BLaER1 treated with 17β-estradiol and CSF1 and Interleukin-3, amounts not matched to agents 10 nM and 100 nM (cell line): ENCODE data around the gene ADIPOR2.

ENCODE experiments used
- H3K27ac ChIP-seq, 11 experiments: shearing (Covaris generic); formaldehyde crosslinking; 2 replicates each; pipeline ENCODE4 v1.8.1; 2022
- H3K27me3 ChIP-seq, 11 experiments: shearing (Covaris generic); formaldehyde crosslinking; 2 replicates each; pipeline ENCODE4 v1.8.1; 2022
- H3K36me3 ChIP-seq, 11 experiments: shearing (Covaris generic); formaldehyde crosslinking; 2 replicates each; pipeline ENCODE4 v1.8.1; 2022
- H3K4me1 ChIP-seq, 10 experiments: shearing (Covaris generic); formaldehyde crosslinking; 2 replicates each; pipeline ENCODE4 v1.8.1; 2022
- H3K4me2 ChIP-seq, 11 experiments: shearing (Covaris generic); formaldehyde crosslinking; 2 replicates each; pipeline ENCODE4 v1.8.1; 2022
- H3K4me3 ChIP-seq, 10 experiments: shearing (Covaris generic); formaldehyde crosslinking; 2 replicates each; pipeline ENCODE4 v1.8.1; 2022
- H3K9ac ChIP-seq, 11 experiments: shearing (Covaris generic); formaldehyde crosslinking; 2 replicates each; pipeline ENCODE4 v1.8.1; 2022
- H3K9me3 ChIP-seq, 11 experiments: shearing (Covaris generic); formaldehyde crosslinking; replicated peaks in 1 of 11; 2 replicates each; pipeline ENCODE4 v1.8.1; 2022
- H4K20me1 ChIP-seq, 11 experiments: shearing (Covaris generic); formaldehyde crosslinking; 2 replicates each; pipeline ENCODE4 v1.8.1; 2022
- Cebpa-rat ChIP-seq, 11 experiments: shearing (Covaris generic); IDR thresholded peaks; 2 replicates each; pipeline ENCODE4 v1.8.1; 2022

Gene ADIPOR2

GRCh38 chr12:1761857-1762256 lies 71.0 kb downstream of the ADIPOR2 start:
- no peak overlapping the region for H3K4me2 ChIP-seq
- peaks cover 4 to 99% (median 60%) of the 10 kb centered on the region in 11 experiments; a peak in 21 of 22 replicates for H4K20me1 ChIP-seq
- H3K27ac ChIP-seq, result no peak overlapping the region
- no peaks in the 10 kb centered on the region for H3K27me3 ChIP-seq
- no peak for TF ChIP-seq Cebpa-rat (IDR thresholded peaks at IDR 0.05)
- no peak overlapping the region for H3K9ac ChIP-seq
- H3K4me1 ChIP-seq, result peaks cover 0 to 11% (median 0%) of the 10 kb centered on the region in 10 experiments; a peak in 4 of 20 replicates
- H3K9me3 ChIP-seq, result peaks cover 0 to 10% (median 5%) of the 10 kb centered on the region in 11 experiments; a peak in 11 of 22 replicates
- peaks cover 46 to 100% (median 81%) of the 10 kb centered on the region in 11 experiments for H3K36me3 ChIP-seq
- no peak overlapping the region for H3K4me3 ChIP-seq

- no peak for TF ChIP-seq Cebpa-rat (IDR thresholded peaks at IDR 0.05)
- no peak overlapping the region for H3K27ac ChIP-seq
- peaks cover 0 to 8% (median 5%) of the 10 kb centered on the region in 11 experiments; a peak in 11 of 22 replicates for H3K9me3 ChIP-seq
- H3K27me3 ChIP-seq, result no peaks in the 10 kb centered on the region
- H4K20me1 ChIP-seq, result peaks cover 4 to 99% (median 71%) of the 10 kb centered on the region in 11 experiments; a peak in 21 of 22 replicates
- peaks cover 33 to 91% (median 75%) of the 10 kb centered on the region in 11 experiments for H3K36me3 ChIP-seq
- H3K4me1 ChIP-seq, result peaks cover 0 to 11% (median 0%) of the 10 kb centered on the region in 10 experiments; a peak in 4 of 20 replicates
- no peak overlapping the region for H3K4me2 ChIP-seq
- no peak overlapping the region for H3K4me3 ChIP-seq
- H3K9ac ChIP-seq, result no peak overlapping the region
These were observed 72.3 kb downstream of the ADIPOR2 start for GRCh38 chr12:1763153-1763552.

- H3K4me2 ChIP-seq, result no peak overlapping the region
- peaks cover 40 to 90% (median 72%) of the 10 kb centered on the region in 11 experiments for H3K36me3 ChIP-seq
- H3K4me3 ChIP-seq, result no peak overlapping the region
- peaks cover 4 to 100% (median 88%) of the 10 kb centered on the region in 11 experiments; a peak in 21 of 22 replicates for H4K20me1 ChIP-seq
- H3K4me1 ChIP-seq, result 0 out of 20 replicates have a peak, but pooled peaks cover 0 to 1% (median 0%) of the 10 kb centered on the region in 10 experiments
- H3K9ac ChIP-seq, result no peak overlapping the region
- H3K27me3 ChIP-seq, result no peaks in the 10 kb centered on the region
- no peak overlapping the region for H3K27ac ChIP-seq
- TF ChIP-seq Cebpa-rat (IDR thresholded peaks at IDR 0.05), result no peak
- no peaks in the 10 kb centered on the region for H3K9me3 ChIP-seq
These were observed 75.2 kb downstream of the ADIPOR2 start for GRCh38 chr12:1766110-1766509.

GRCh38 chr12:1767407-1768090 lies 76.7 kb downstream of the ADIPOR2 start:
- TF ChIP-seq Cebpa-rat (IDR thresholded peaks at IDR 0.05), result no peak
- Histone ChIP-seq H3K9me3 (no peaks in the 10 kb centered on the region), H3K4me1 (no peaks in the 10 kb centered on the region), H4K20me1 (peaks cover 4 to 100% (median 82%) of the 10 kb centered on the region in 11 experiments; a peak in 20 of 22 replicates), H3K4me2 (no peak overlapping the region), H3K36me3 (peaks cover 33 to 93% (median 74%) of the 10 kb centered on the region in 11 experiments), H3K27ac (no peak overlapping the region), H3K27me3 (no peaks in the 10 kb centered on the region), H3K9ac (no peak overlapping the region), H3K4me3 (no peak overlapping the region)

GRCh38 chr12:1768615-1769014 lies 77.7 kb downstream of the ADIPOR2 start:
- Histone ChIP-seq H3K4me1 (peaks cover 0 to under 1% (median 0%) of the 10 kb centered on the region in 10 experiments; a peak in 1 of 20 replicates), H3K36me3 (peaks cover 40 to 93% (median 76%) of the 10 kb centered on the region in 11 experiments), H3K9ac (no peak overlapping the region), H3K27ac (no peak overlapping the region), H3K27me3 (no peaks in the 10 kb centered on the region), H3K9me3 (no peaks in the 10 kb centered on the region), H4K20me1 (peaks cover 4 to 100% (median 73%) of the 10 kb centered on the region in 11 experiments; a peak in 20 of 22 replicates), H3K4me3 (no peak overlapping the region), H3K4me2 (no peak overlapping the region)
- TF ChIP-seq Cebpa-rat (IDR thresholded peaks at IDR 0.05), result no peak

GRCh38 chr12:1769809-1770494 lies 79.1 kb downstream of the ADIPOR2 start:
- no peak overlapping the region for H3K4me3 ChIP-seq
- H3K9me3 ChIP-seq, result no peaks in the 10 kb centered on the region
- no peak overlapping the region for H3K4me2 ChIP-seq
- TF ChIP-seq Cebpa-rat (IDR thresholded peaks at IDR 0.05), result no peak
- H3K4me1 ChIP-seq, result peaks cover 0 to 6% (median 0%) of the 10 kb centered on the region in 10 experiments; a peak in 1 of 20 replicates
- peaks cover 0 to 100% (median 75%) of the 10 kb centered on the region in 11 experiments; a peak in 20 of 22 replicates for H4K20me1 ChIP-seq
- no peaks in the 10 kb centered on the region for H3K27me3 ChIP-seq
- peaks cover 46 to 91% (median 81%) of the 10 kb centered on the region in 11 experiments for H3K36me3 ChIP-seq
- H3K9ac ChIP-seq, result no peak overlapping the region
- no peak overlapping the region for H3K27ac ChIP-seq

GRCh38 chr12:1773937-1774655 lies 83.2 kb downstream of the ADIPOR2 start:
- H3K36me3 ChIP-seq, result peaks cover 54 to 100% (median 92%) of the 10 kb centered on the region in 11 experiments
- TF ChIP-seq Cebpa-rat (IDR thresholded peaks at IDR 0.05), result no peak
- peak overlapping the region in 1 of 11 experiments; percentile 6; a peak in 1 of 22 replicates for H3K27ac ChIP-seq

GRCh38 chr12:1776170-1776921 lies 85.5 kb downstream of the ADIPOR2 start:
- Histone ChIP-seq H3K9ac (0 out of 22 replicates have a peak overlapping the region, but pooled peaks of 1 of the 11 experiments have one; percentile 18), H3K9me3 (no peaks in the 10 kb centered on the region), H3K4me3 (no peak overlapping the region), H3K36me3 (peaks cover 56 to 100% (median 94%) of the 10 kb centered on the region in 11 experiments), H4K20me1 (peaks cover 16 to 91% (median 62%) of the 10 kb centered on the region in 11 experiments; a peak in 20 of 22 replicates), H3K4me2 (peak overlapping the region in 7 of 11 experiments; percentile 8 to 50 (median 11); a peak in 6 of 22 replicates), H3K4me1 (peaks cover 4 to 21% (median 16%) of the 10 kb centered on the region in 10 experiments; a peak in 15 of 20 replicates), H3K27ac (peak overlapping the region in 4 of 11 experiments; percentile 3 to 20 (median 9); a peak in 4 of 22 replicates), H3K27me3 (no peaks in the 10 kb centered on the region)
- TF ChIP-seq Cebpa-rat (IDR thresholded peaks at IDR 0.05), result no peak

More at GRCh38 chr12:1773937-1774655, 83.2 kb downstream of the ADIPOR2 start:
- Histone ChIP-seq H3K9me3 (no peaks in the 10 kb centered on the region), H3K27me3 (no peaks in the 10 kb centered on the region), H3K4me3 (no peak overlapping the region), H3K9ac (no peak overlapping the region), H3K4me2 (no peak overlapping the region), H4K20me1 (peaks cover 16 to 92% (median 65%) of the 10 kb centered on the region in 11 experiments; a peak in 21 of 22 replicates), H3K4me1 (peaks cover 4 to 21% (median 16%) of the 10 kb centered on the region in 10 experiments; a peak in 15 of 20 replicates)
